HG03439 (cell line): Measurements from ENCODE around the gene P2RX3.
"Not testable (repeated sequence)": the region's sequence is repeated elsewhere in the genome, so short reads cannot be mapped to it uniquely, and the experiment has no call there.

ENCODE experiments used
- ATAC-seq: cut with Tn5 transposase; IDR thresholded peaks from one replicate; pipeline ENCODE4 v1.9.1; 2021; ENCODE audit warnings: mild to moderate bottlenecking, moderate library complexity; ENCODE audit not compliant: unreplicated experiment

P2RX3 gene

DNA sequence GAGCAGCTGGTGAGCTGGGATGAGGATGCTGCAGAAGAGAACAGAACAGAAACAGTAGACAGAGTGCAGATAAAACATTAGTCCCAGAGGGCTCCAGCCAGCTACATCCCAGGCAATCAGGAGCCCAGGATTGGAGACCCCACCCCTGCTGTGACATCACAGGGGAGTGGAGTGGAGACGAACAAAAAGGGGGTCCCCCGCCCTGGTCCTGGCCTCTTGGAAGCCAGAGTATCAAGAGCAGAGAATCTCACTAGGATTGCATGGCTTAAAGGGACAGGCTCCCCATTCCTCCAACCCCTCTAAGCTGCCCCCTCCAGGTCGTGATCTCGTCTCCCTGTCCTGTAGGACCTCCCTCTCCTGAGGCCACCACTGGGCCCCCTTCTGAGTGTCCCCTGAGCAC is at the start of gene P2RX3:
P2RX3 (plus strand) TSS at position 211 of the 400 bp plus-strand sequence. CDS start 199 bp downstream, outside the sequence.
- no peak for ATAC-seq

GRCh38 chr11:57288771-57289579 is 49.2 kb upstream of the P2RX3 start:
- no peak for ATAC-seq

- no peak for ATAC-seq
Measured at GRCh38 chr11:57290288-57290687, 47.9 kb upstream of the P2RX3 start.

DNA sequence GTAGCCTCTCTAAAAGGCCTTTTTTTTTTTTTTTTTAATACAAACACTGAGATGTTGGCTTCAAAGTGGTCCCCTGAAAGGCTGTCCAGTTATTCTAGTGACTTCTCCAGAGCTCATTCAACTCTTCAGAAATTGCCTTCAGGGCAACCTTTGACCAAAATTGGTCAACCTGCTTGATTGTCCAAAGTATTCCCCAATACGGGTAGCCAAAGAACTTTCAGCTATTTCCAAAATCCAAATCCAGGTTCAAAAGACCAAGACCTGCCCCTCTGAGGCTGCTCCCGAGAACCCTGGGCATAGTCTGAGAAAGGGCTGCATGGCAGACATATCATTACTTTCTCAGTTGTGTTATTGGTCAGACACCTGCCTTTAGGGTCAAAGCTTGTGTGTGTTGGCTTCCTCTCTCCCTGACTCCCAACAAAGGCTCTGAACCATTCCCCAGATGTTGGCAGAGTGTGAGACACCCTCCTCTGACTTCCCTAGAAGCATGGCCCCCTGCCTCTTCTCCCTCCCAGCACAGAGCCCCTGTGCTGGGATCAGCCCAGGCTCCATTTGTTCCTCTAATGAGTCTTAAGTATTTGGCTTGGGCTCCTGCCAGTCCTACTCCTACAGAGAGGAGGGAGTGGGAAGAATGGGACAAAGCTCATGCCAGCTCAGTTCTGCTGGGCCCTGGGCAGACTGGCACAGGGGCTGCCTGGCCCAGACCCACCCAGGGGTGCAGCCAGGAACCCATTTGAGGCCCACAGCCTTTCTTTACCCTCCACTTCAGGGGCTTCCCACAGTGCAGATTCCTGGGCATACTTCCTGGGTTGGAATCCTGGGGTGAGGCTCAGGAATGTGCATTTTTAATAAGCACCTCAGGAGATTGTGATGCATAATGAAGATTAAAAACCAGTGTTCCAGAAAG is 43.7 kb upstream of the P2RX3 start:
- ATAC-seq, result no peak

GRCh38 chr11:57296205-57296604 is 41.9 kb upstream of the P2RX3 start:
- ATAC-seq, result not testable (repeated sequence)

- no peak for ATAC-seq
Measured at GRCh38 chr11:57297221-57297620, 40.9 kb upstream of the P2RX3 start.

GRCh38 chr11:57299150-57299737 is 38.9 kb upstream of the P2RX3 start:
- ATAC-seq, result no peak

- no peak for ATAC-seq
Measured at GRCh38 chr11:57300785-57301184, 37.4 kb upstream of the P2RX3 start.

DNA sequence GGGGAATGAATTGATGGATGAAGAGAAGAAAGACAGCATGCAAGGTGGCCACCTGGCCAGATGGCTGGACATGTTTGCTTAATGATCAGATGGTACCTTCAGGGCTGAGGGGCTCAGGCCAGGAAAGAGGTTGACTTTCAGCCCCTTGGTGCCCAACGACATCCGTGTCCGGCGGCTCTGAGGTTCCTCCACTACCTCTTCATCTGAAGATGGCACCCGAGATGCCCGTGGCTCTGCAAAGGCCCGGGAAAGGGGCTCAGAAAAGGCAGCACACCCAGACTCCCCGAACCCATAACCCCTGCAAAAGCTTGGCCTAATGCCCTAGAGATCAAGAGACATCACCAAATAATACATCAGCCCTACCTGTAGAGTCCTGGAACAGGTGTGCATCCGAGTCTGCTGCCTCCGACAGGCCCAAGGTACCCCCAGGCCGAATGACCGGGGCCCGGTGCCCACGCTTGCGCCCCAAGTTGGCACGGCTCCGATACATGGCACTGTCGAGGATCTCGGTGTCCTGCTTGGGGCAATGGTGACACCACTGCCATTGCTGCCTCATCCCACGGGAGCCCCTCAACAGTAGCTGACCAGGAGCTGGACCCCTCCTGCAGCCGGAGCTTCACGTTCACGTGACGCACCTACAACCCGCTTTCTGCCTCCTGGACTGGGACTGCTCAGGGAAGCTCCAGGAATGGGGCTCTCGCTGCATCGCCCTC is 36.3 kb upstream of the P2RX3 start:
- ATAC-seq, result no peak

GRCh38 chr11:57302489-57302888 is 35.7 kb upstream of the P2RX3 start:
- ATAC-seq, result no peak

GRCh38 chr11:57303280-57303989 is 34.7 kb upstream of the P2RX3 start:
- ATAC-seq, result no peak

DNA sequence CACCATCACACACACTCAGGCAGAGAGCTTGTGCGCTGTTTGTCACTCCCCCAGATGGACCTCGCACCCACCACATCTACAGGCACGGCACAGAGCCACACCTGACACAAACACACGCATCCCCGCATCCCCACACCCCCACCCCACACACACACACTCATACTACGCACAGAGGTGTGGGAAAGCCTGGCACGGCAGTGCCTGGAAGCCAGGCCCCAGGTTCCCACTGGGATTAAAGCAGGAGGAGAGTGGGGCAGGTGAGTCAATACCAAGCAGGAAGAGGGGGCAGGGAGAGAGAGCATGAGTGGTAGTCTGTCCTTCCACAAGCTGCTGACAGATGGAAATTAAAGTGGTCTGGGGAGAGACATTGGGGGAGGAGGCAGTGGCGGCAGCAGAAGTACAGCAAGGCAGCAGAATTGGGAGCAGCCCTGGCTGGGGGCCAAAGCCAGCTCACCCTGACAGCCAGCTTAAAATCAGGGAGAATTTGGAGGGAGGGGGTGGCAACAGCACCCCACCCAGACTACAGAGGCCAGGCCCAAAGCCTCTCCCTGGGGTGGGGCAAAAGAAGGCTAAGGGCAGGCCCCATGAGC is 34.1 kb upstream of the P2RX3 start:
- ATAC-seq, result no peak

- ATAC-seq, result no peak
Measured at GRCh38 chr11:57305523-57305922, 32.6 kb upstream of the P2RX3 start.

DNA sequence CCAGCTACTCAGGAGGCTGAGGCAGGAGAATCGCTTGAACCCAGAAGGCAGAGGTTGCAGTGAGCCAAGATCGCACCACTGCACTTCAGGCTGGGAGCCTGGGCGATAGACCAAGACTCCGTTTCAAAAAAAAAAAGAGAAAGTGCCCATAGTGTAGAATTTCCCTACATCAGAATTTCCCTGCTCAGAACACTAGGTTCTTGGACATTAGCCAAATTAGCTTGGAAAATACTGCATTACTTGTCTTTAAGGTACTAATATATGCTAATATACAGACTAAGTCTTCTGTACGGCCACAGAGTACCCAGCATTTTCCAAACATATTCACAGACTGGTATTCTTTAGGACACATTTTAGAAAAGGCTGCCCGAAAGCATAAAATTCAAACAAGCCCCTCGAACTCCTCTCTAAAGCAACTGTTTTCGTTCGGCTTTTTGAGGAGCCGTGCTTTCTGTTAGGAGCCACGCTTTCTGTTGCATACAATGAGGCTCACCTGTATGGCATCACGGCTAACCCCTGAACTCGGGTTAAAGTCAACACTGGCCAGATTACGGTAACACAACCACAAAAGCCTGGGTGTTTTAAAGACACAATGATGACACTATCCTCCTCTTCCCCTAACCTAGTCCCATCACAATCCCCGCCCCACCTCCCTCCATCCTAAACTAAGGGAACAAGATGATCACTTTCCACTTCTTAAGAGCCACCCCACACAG is 31.8 kb upstream of the P2RX3 start:
- ATAC-seq, result no peak

DNA sequence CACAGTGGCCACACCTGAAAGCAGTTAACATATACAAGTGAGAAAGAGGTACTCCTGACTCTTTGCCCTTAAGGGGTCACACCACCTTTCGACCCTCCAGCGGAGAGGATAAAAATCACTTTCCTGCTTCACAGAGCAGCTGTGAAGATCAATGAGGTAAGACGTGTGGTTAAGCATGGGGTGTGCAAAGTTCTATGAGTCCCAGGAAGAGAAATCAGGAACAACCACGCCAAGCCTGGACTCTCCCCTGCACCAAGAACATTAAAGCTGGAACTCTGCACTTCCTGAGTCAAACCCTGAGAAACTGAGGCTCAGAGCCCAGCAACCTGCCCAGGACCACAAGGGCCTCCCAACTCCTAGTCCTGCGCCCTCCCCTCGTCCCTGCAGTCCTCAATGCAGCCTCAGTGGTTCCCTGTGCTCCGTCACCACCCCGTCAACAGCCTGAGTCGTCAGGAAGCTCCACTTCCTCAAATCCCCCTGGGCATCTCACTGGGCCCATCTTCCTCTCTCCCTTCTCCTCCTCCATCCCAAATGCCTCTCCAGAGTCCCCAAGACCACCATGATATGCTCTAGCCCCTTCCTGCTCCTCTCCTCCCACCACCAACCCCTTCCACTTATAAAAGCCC is 31.1 kb upstream of the P2RX3 start:
- ATAC-seq, result no peak

GRCh38 chr11:57307666-57308270 is 30.4 kb upstream of the P2RX3 start:
- ATAC-seq, result no peak

GRCh38 chr11:57308426-57309060 is 29.6 kb upstream of the P2RX3 start:
- no peak for ATAC-seq
